NCI-H128 (cell line): Measurements from ENCODE around the gene CFAP97D1.
"Not testable (repeated sequence)": the region's sequence is repeated elsewhere in the genome, so short reads cannot be mapped to it uniquely, and the experiment has no call there.

Experiments used
- DNase-seq: peaks from one replicate; lab custom pipeline; 2025; ENCODE audit not compliant: unreplicated experiment; lab: John Stamatoyannopoulos, UW

The CFAP97D1 gene

GRCh38 chr17:43792668-43793067, 12.4 kb downstream of the CFAP97D1 start:
- not testable (repeated sequence) for DNase-seq

- DNase-seq = not testable (repeated sequence)
Measured at GRCh38 chr17:43798024-43798423, 17.8 kb downstream of the CFAP97D1 start.

- no peak for DNase-seq
Measured at GRCh38 chr17:43799047-43799446, 18.8 kb downstream of the CFAP97D1 start.

- DNase-seq = no peak
Measured at GRCh38 chr17:43800736-43801135, 20.5 kb downstream of the CFAP97D1 start.

- DNase-seq = no peak
Measured at GRCh38 chr17:43801844-43802243, 21.6 kb downstream of the CFAP97D1 start.

- DNase-seq = no peak
Measured at GRCh38 chr17:43803758-43804157, 23.5 kb downstream of the CFAP97D1 start.

GRCh38 chr17:43805117-43805516, 24.9 kb downstream of the CFAP97D1 start:
- no peak for DNase-seq

- no peak for DNase-seq
Measured at GRCh38 chr17:43808076-43808475, 27.8 kb downstream of the CFAP97D1 start.

- DNase-seq = no peak
Measured at GRCh38 chr17:43809121-43809520, 28.9 kb downstream of the CFAP97D1 start.

- no peak for DNase-seq
Measured at GRCh38 chr17:43810226-43810715, 30.0 kb downstream of the CFAP97D1 start.

GRCh38 chr17:43810823-43811222, 30.6 kb downstream of the CFAP97D1 start:
- no peak for DNase-seq

- DNase-seq = no peak
Measured at GRCh38 chr17:43812396-43813265, 32.4 kb downstream of the CFAP97D1 start.

- no peak for DNase-seq
Measured at GRCh38 chr17:43813386-43813785, 33.2 kb downstream of the CFAP97D1 start.

- DNase-seq = no peak
Measured at GRCh38 chr17:43814026-43814425, 33.8 kb downstream of the CFAP97D1 start.

GRCh38 chr17:43814714-43815113, 34.5 kb downstream of the CFAP97D1 start:
- DNase-seq = no peak

GRCh38 chr17:43816336-43817320, 36.4 kb downstream of the CFAP97D1 start:
- no peak for DNase-seq

GRCh38 chr17:43817826-43818225, 37.6 kb downstream of the CFAP97D1 start:
- no peak for DNase-seq

GRCh38 chr17:43818966-43819365, 38.7 kb downstream of the CFAP97D1 start:
- no peak for DNase-seq

GRCh38 chr17:43820759-43821158, 40.5 kb downstream of the CFAP97D1 start:
- DNase-seq = no peak

GRCh38 chr17:43822570-43823190, 42.4 kb downstream of the CFAP97D1 start:
- DNase-seq = no peak
